ENCODE data around the gene TIMM8B. TPM values are rescaled to one million over a fixed set of nuclear protein-coding genes. Genes with fewer than 3 reads are reported as not detected.
A peak's percentile ranks its signal among the peaks of the same experiment; 100 is the strongest.

TIMM8B gene
- total and polyA plus RNA-seq, 9 of the 15 experiments (the other 6 are each of a cell fraction or from before 2014, with no cell fraction given), result 95.8 to 338 (median 145) TPM

- TF ChIP-seq MAFF (IDR thresholded peaks at IDR 0.05; ENCODE audit: low read length) (peak; percentile 43; the same call in 1 of the 2 replicates), PML (IDR thresholded peaks at IDR 0.05; ENCODE audit: low read length) (no peak), ZNF707 (CRISPR knock-in tag; conservative IDR thresholded peaks at IDR 0.05) (no peak), RUNX1 (IDR thresholded peaks at IDR 0.05; ENCODE audit: low read depth) (no peak), TGIF2 (CRISPR knock-in tag; IDR thresholded peaks at IDR 0.05) (no peak), ZKSCAN8 (CRISPR knock-in tag; IDR thresholded peaks at IDR 0.05) (no peak), TAF1 (IDR thresholded peaks at IDR 0.05; ENCODE audit: control insufficient read depth, extremely low read depth, insufficient read depth, low read length, severe bottlenecking) (no peak), ERF (CRISPR knock-in tag; IDR thresholded peaks at IDR 0.05) (no peak), POLR3G (IDR thresholded peaks at IDR 0.05; ENCODE audit: extremely low read depth, insufficient read length, insufficient replicate concordance) (no peak), ZNF217 (CRISPR knock-in tag; IDR thresholded peaks at IDR 0.05) (no peak), NR2C2 (CRISPR knock-in tag; IDR thresholded peaks at IDR 0.05) (no peak), NR2C2 (tag; IDR thresholded peaks at IDR 0.05) (no peak), ZNF354B (CRISPR knock-in tag; IDR thresholded peaks at IDR 0.05) (no peak), ZFPM2 (CRISPR knock-in tag; IDR thresholded peaks at IDR 0.05) (no peak)
- TF ChIP-seq, protein P1, sequence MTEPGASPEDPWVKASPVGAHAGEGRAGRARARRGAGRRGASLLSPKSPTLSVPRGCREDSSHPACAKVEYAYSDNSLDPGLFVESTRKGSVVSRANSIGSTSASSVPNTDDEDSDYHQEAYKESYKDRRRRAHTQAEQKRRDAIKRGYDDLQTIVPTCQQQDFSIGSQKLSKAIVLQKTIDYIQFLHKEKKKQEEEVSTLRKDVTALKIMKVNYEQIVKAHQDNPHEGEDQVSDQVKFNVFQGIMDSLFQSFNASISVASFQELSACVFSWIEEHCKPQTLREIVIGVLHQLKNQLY (CRISPR knock-in tag; conservative IDR thresholded peaks at IDR 0.05), result no peak
- TF ChIP-seq, protein P2, sequence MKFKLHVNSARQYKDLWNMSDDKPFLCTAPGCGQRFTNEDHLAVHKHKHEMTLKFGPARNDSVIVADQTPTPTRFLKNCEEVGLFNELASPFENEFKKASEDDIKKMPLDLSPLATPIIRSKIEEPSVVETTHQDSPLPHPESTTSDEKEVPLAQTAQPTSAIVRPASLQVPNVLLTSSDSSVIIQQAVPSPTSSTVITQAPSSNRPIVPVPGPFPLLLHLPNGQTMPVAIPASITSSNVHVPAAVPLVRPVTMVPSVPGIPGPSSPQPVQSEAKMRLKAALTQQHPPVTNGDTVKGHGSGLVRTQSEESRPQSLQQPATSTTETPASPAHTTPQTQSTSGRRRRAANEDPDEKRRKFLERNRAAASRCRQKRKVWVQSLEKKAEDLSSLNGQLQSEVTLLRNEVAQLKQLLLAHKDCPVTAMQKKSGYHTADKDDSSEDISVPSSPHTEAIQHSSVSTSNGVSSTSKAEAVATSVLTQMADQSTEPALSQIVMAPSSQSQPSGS (CRISPR knock-in tag; IDR thresholded peaks at IDR 0.05), result no peak
- TF ChIP-seq, protein P3, sequence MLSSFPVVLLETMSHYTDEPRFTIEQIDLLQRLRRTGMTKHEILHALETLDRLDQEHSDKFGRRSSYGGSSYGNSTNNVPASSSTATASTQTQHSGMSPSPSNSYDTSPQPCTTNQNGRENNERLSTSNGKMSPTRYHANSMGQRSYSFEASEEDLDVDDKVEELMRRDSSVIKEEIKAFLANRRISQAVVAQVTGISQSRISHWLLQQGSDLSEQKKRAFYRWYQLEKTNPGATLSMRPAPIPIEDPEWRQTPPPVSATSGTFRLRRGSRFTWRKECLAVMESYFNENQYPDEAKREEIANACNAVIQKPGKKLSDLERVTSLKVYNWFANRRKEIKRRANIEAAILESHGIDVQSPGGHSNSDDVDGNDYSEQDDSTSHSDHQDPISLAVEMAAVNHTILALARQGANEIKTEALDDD (IDR thresholded peaks at IDR 0.05), result no peak
- TF ChIP-seq, protein P4, sequence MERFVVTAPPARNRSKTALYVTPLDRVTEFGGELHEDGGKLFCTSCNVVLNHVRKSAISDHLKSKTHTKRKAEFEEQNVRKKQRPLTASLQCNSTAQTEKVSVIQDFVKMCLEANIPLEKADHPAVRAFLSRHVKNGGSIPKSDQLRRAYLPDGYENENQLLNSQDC (CRISPR knock-in tag; IDR thresholded peaks at IDR 0.05), result no peak
- TF ChIP-seq, protein P5, sequence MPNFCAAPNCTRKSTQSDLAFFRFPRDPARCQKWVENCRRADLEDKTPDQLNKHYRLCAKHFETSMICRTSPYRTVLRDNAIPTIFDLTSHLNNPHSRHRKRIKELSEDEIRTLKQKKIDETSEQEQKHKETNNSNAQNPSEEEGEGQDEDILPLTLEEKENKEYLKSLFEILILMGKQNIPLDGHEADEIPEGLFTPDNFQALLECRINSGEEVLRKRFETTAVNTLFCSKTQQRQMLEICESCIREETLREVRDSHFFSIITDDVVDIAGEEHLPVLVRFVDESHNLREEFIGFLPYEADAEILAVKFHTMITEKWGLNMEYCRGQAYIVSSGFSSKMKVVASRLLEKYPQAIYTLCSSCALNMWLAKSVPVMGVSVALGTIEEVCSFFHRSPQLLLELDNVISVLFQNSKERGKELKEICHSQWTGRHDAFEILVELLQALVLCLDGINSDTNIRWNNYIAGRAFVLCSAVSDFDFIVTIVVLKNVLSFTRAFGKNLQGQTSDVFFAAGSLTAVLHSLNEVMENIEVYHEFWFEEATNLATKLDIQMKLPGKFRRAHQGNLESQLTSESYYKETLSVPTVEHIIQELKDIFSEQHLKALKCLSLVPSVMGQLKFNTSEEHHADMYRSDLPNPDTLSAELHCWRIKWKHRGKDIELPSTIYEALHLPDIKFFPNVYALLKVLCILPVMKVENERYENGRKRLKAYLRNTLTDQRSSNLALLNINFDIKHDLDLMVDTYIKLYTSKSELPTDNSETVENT (CRISPR knock-in tag; IDR thresholded peaks at IDR 0.05), result no peak
- TF ChIP-seq, protein P6, sequence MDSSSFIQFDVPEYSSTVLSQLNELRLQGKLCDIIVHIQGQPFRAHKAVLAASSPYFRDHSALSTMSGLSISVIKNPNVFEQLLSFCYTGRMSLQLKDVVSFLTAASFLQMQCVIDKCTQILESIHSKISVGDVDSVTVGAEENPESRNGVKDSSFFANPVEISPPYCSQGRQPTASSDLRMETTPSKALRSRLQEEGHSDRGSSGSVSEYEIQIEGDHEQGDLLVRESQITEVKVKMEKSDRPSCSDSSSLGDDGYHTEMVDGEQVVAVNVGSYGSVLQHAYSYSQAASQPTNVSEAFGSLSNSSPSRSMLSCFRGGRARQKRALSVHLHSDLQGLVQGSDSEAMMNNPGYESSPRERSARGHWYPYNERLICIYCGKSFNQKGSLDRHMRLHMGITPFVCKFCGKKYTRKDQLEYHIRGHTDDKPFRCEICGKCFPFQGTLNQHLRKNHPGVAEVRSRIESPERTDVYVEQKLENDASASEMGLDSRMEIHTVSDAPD (CRISPR knock-in tag; IDR thresholded peaks at IDR 0.05), result no peak
These were observed 44.2 kb downstream of the TIMM8B start (continued) for GRCh38 chr11:112042161-112042960.
